H1 (cell line): ENCODE measurements around the gene SMIM13. TPM values are rescaled to one million over a fixed set of nuclear protein-coding genes. Genes with fewer than 3 reads are reported as not detected.

Experiments used
- CHD2 ChIP-seq: IDR thresholded peaks from 2 replicates; pipeline ENCODE4 v1.6.1; 2012; ENCODE audit warnings: low read length, improper control_type of control experiment
- CHD7 ChIP-seq: fragments of 300-600 bp; sonication (generic); IDR thresholded peaks from 2 replicates; pipeline ENCODE4 v1.7.1; 2012; ENCODE audit warnings: low read length, moderate library complexity, mild to moderate bottlenecking, inconsistent platforms; ENCODE audit not compliant: insufficient replicate concordance
- polyA plus RNA-seq, 7 experiments: library from polyadenylated mRNA; depleted of rRNA in 3 of 7; stranded (reverse) in 5 of 7; unstranded in 2 of 7; fragments of >200 nt in 5 of 7; fragments of 200-250 nt in 2 of 7; gene quantifications; 1 replicate in 5 of 7; 2 replicates in 1 of 7; 4 replicates in 1 of 7; pipeline versions ENCODE4 v1.2.1 to v1.2.3, GENCODE V29; 2011 to 2013; ENCODE audit warnings: missing spikeins in 2 of 7, mixed read lengths in 2 of 7
- total RNA-seq: library from RNA; stranded (reverse); fragmentation: NEBNext Ultra II Directional; extraction: Animal tissue kit (Norgen Biotek cat#: 25700); gene quantifications from 2 replicates; pipeline ENCODE4 v1.2.1, GENCODE V29; 2021

The SMIM13 gene
- total and polyA plus RNA-seq, 2 of the 8 experiments (the other 6 are each of a cell fraction or from before 2014, with no cell fraction given): 1.7 to 10.6 TPM

DNA sequence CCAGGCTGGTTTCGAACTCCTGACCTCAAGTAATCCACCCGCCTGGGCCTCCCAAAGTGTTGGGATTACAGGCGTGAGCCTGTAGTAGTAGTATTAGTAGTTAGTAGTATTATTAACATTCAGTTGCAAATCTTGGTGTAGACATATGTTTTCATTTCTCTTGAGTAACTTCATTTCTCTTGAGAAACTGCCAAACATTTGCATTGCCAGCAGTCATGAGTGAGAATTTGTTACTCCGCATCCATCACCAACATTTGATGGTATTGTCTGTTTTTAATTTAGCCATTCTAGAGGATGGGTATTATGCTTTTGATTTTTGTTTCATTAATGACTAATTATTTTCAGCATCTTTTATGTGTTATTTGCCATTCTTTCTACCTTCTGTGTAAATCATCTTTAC lies 19.4 kb downstream of the SMIM13 start (continued):
- TF ChIP-seq CHD7 (no peak), CHD2 (no peak)
